Erythroblast (primary cell): ENCODE data around the gene DOK7.

ENCODE experiments used
- GATA1 ChIP-seq: IDR thresholded peaks from 2 replicates; pipeline ENCODE4 v1.6.1; 2011; ENCODE audit warnings: low read depth, mild to moderate bottlenecking, control low read depth, low read length, moderate library complexity
- POLR2A ChIP-seq: IDR thresholded peaks from 2 replicates; pipeline ENCODE4 v1.6.1; 2011; ENCODE audit warnings: mild to moderate bottlenecking, low read length

GRCh38 chr4:3526456-3526855 is 63.4 kb downstream of the DOK7 start:
- no peak for TF ChIP-seq POLR2A
- no peak for TF ChIP-seq GATA1
